ENCODE results near the gene SLC9A3.

SLC9A3 gene

DNA sequence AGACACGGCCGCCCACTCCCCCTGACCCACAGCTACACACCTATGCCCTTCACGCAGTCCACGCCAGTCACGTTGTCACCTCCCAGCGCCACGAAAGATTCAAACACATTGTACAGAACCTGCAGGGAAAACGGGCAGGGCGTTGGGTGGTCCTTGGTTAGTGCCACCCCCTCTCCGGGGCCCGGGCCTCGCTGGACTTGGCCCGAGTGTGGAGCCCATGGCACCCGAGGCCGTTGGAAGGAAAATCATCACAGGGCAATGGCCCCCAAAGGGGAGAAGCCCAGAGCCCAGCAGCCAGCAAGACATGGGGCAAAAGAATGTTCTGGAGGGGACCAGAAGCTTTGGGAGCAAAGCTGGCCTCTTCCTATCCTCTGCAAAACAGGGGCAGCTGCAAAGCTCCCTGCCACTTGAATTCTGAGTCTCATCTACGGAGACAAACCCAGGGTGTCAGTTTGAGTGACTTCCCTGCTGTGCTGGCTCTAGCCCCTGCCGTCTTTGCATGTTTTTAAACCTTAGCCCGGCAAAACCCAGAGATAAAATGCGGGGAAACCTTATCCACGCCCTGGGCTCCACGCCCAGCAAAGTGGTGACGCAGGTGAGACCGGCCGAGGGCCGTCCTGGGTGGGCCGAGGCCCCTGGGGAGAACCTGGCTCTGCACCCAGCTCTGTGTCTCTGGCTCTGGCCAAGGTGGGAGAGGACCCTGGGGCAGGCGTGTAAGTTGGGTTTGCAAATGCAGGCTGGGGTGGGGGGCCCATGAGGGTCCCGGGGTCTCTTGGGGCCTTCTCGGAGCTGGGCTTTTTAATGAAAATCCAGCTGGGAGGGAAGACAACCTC, 38.9 kb downstream of the SLC9A3 start:
- Mint-ChIP-seq H3K4me3 (no peak overlapping the region), H3K9me3 (peaks cover 0 to 3% of the 10 kb centered on the region in 2 donors), H3K4me1 (peaks cover 7 to 19% of the 10 kb centered on the region in 2 donors), H3K27ac (no peak overlapping the region), H3K36me3 (peaks cover 4 to 8% of the 10 kb centered on the region in 2 donors), H3K27me3 (peaks cover 30 to 80% of the 10 kb centered on the region in 2 donors)
- DNase-seq (no peak), ATAC-seq (replicated peaks) (peak in 1 of 2 donors; percentile 14)

DNA sequence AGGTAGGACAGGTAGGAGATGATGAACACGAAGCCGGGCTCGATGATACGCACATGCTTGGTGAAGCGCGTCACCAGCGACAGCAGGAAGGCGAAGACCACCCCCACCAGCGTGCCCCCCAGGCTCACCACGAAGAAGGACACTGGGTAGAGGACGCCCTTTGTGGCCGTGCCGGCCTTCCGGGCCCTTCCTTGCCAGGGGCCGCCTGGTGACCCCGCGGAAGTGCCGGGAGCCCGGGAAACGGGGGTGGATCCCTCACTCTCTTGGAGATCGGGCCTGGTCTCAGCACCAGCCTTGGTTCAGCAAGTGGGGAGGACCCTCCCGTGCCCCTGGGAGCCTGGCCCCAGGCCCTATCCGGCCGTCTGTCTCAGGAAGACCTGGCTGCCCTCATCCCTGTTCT, 39.7 kb downstream of the SLC9A3 start:
- no peak overlapping the region for H3K4me3 Mint-ChIP-seq
- ATAC-seq (replicated peaks), result no peak
- H3K27ac Mint-ChIP-seq, result no peak overlapping the region
- peaks cover 10 to 25% of the 10 kb centered on the region in 2 donors for H3K4me1 Mint-ChIP-seq
- H3K9me3 Mint-ChIP-seq, result peaks cover 0 to 3% of the 10 kb centered on the region in 2 donors
- DNase-seq, result no peak
- peaks cover 27 to 77% of the 10 kb centered on the region in 2 donors for H3K27me3 Mint-ChIP-seq
- H3K36me3 Mint-ChIP-seq, result peaks cover 12 to 15% of the 10 kb centered on the region in 2 donors

GRCh38 chr5:483434-484140, 40.7 kb downstream of the SLC9A3 start:
- DNase-seq (no peak), ATAC-seq (replicated peaks) (peak in 1 of 2 donors; percentile 18)
- Mint-ChIP-seq H3K36me3 (peaks cover 20 to 22% of the 10 kb centered on the region in 2 donors), H3K9me3 (peaks cover 0 to 3% of the 10 kb centered on the region in 2 donors), H3K4me1 (peaks cover 12 to 30% of the 10 kb centered on the region in 2 donors), H3K4me3 (no peak overlapping the region), H3K27ac (no peak overlapping the region), H3K27me3 (peaks cover 30 to 76% of the 10 kb centered on the region in 2 donors)

GRCh38 chr5:483011-483410, 41.2 kb downstream of the SLC9A3 start:
- Mint-ChIP-seq H3K36me3 (peaks cover 24% of the 10 kb centered on the region in 2 donors), H3K9me3 (peaks cover 0 to 3% of the 10 kb centered on the region in 2 donors), H3K4me1 (peaks cover 12 to 33% of the 10 kb centered on the region in 2 donors), H3K27ac (peak overlapping the region; percentile 31), H3K27me3 (peaks cover 29 to 76% of the 10 kb centered on the region in 2 donors), H3K4me3 (no peak overlapping the region)
- no peak for ATAC-seq (replicated peaks)
- no peak for DNase-seq

DNA sequence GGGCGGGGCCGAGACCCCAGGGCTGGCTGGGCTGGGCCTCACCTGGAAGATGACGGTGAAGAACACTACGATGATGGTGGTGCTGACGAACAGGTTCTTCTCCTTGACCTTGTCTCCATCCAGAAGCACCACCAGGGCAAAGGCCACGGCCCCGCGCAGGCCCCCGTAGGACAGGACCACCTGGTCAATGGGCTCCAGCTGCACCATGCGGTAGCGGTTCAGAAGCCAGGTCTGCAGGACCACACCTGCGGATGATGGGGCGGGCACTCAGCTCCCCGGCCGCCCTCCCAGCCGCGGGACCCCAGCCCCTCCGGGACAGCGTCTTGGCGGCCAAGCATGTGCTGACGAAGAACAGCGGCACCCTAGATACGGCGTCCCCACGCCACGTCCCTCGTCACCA, 41.7 kb downstream of the SLC9A3 start:
- Mint-ChIP-seq H3K27me3 (peaks cover 28 to 76% of the 10 kb centered on the region in 2 donors), H3K9me3 (peaks cover 0 to 3% of the 10 kb centered on the region in 2 donors), H3K27ac (peak overlapping the region; percentile 69), H3K4me1 (peaks cover 16 to 38% of the 10 kb centered on the region in 2 donors), H3K4me3 (peak overlapping the region; percentile 11 to 17), H3K36me3 (peaks cover 29% of the 10 kb centered on the region in 2 donors)
- DNase-seq, result no peak
- no peak for ATAC-seq (replicated peaks)

- Mint-ChIP-seq H3K27ac (peak overlapping the region; percentile 69), H3K4me1 (peaks cover 21 to 43% of the 10 kb centered on the region in 2 donors), H3K36me3 (peaks cover 34% of the 10 kb centered on the region in 2 donors), H3K9me3 (peaks cover 0 to 3% of the 10 kb centered on the region in 2 donors), H3K27me3 (peaks cover 32 to 80% of the 10 kb centered on the region in 2 donors), H3K4me3 (peak overlapping the region in 1 of 2 donors; percentile 11)
- DNase-seq (no peak), ATAC-seq (replicated peaks) (no peak)
Observed at GRCh38 chr5:482021-482420, 42.2 kb downstream of the SLC9A3 start.

GRCh38 chr5:481347-481746, 42.9 kb downstream of the SLC9A3 start:
- ATAC-seq (replicated peaks) (no peak), DNase-seq (no peak)
- peaks cover 33 to 84% of the 10 kb centered on the region in 2 donors for H3K27me3 Mint-ChIP-seq
- H3K4me3 Mint-ChIP-seq, result peak overlapping the region; percentile 29 to 38
- peaks cover 24 to 47% of the 10 kb centered on the region in 2 donors for H3K4me1 Mint-ChIP-seq
- H3K36me3 Mint-ChIP-seq, result peaks cover 39 to 41% of the 10 kb centered on the region in 2 donors
- peaks cover 0 to 1% of the 10 kb centered on the region in 2 donors for H3K9me3 Mint-ChIP-seq
- H3K27ac Mint-ChIP-seq, result peak overlapping the region; percentile 87

GRCh38 chr5:479566-480319, 44.5 kb downstream of the SLC9A3 start:
- Mint-ChIP-seq H3K4me1 (peaks cover 24 to 52% of the 10 kb centered on the region in 2 donors), H3K27me3 (peaks cover 29 to 84% of the 10 kb centered on the region in 2 donors), H3K4me3 (peak overlapping the region; percentile 25 to 56), H3K9me3 (no peaks in the 10 kb centered on the region), H3K36me3 (peaks cover 52 to 54% of the 10 kb centered on the region in 2 donors), H3K27ac (peak overlapping the region; percentile 86)
- no peak for DNase-seq
- ATAC-seq (replicated peaks), result peak in 1 of 2 donors; percentile 0

DNA sequence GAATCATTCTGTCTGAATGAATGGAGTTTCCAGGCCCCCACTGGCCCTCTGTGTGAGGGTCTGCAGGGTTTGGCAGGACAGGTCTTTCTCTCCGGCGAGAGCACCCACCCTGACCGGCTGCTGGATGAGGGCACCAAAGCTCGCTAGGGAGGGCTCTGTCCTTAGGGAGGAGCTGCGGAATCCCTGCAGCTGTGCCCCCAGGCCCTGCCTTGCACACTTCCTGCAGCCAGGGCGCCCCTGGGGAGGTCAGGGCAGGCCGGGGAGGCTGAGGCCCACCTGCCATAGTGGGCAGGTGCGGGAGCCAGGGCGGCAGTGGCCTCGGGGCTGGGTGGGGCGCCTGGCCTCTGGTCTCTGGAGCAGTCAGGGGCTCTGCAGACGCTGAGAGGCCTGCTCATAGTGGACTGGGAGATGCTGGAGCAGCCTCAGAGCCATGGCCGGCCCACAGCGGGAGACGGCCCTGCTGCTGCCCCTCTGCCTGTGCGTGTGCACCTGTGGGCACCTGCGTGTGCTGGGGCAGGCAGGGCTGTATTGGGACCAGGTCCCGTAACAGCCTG, 45.2 kb downstream of the SLC9A3 start:
- Mint-ChIP-seq H3K4me3 (peak overlapping the region; percentile 55 to 56), H3K36me3 (peaks cover 53 to 57% of the 10 kb centered on the region in 2 donors), H3K9me3 (no peaks in the 10 kb centered on the region), H3K27ac (peak overlapping the region; percentile 82), H3K27me3 (peaks cover 28 to 81% of the 10 kb centered on the region in 2 donors), H3K4me1 (peaks cover 24 to 56% of the 10 kb centered on the region in 2 donors)
- ATAC-seq (replicated peaks) (peak; percentile 3 to 12), DNase-seq (no peak)

DNA sequence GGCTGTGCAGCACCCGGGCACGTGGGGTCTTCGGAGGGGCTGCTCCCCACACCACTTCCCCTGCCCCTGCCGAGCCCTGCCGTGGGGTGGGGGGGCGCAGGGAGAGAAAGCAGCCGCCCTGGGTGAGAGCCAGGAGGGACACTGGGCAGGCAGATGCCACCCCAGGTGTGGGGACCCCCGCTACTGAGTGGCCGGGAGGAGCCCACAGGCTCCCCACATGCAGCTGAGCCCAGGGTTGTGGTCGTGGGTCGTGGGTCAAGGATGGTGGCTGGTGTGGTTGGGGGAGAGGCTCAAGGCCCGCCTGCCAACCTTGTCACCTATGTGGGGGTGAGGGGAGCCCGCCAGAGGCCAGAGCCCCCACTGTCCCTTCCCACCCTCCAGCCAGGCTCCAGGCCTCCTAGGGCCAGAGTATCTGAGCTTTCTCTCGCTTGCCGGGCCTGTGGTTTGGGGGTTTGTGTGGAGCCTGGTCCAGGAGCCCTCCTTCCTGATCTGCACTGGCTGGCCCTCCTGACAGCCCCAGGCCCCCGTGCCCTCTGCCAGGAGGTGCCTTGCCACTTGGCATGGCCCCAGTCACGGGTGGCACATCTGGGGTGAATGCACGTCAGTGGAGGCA, 45.8 kb downstream of the SLC9A3 start:
- no peak for DNase-seq
- Mint-ChIP-seq H3K27me3 (peaks cover 28 to 85% of the 10 kb centered on the region in 2 donors), H3K4me3 (peak overlapping the region; percentile 55 to 60), H3K27ac (peak overlapping the region; percentile 93), H3K4me1 (peaks cover 26 to 61% of the 10 kb centered on the region in 2 donors), H3K36me3 (peaks cover 57 to 61% of the 10 kb centered on the region in 2 donors), H3K9me3 (no peaks in the 10 kb centered on the region)
- peak in 1 of 2 donors; percentile 1 for ATAC-seq (replicated peaks)

GRCh38 chr5:477871-478270, 46.4 kb downstream of the SLC9A3 start:
- Mint-ChIP-seq H3K4me1 (peaks cover 26 to 61% of the 10 kb centered on the region in 2 donors), H3K27me3 (peaks cover 28 to 79% of the 10 kb centered on the region in 2 donors), H3K27ac (peak overlapping the region; percentile 93), H3K4me3 (peak overlapping the region; percentile 60 to 70), H3K36me3 (peaks cover 57 to 61% of the 10 kb centered on the region in 2 donors), H3K9me3 (no peaks in the 10 kb centered on the region)
- ATAC-seq (replicated peaks) (no peak), DNase-seq (no peak)

GRCh38 chr5:477247-477646, 47.0 kb downstream of the SLC9A3 start:
- no peak for ATAC-seq (replicated peaks)

GRCh38 chr5:476814-477175, 47.5 kb downstream of the SLC9A3 start:
- H3K4me3 Mint-ChIP-seq, result peak overlapping the region; percentile 70 to 87
- peak overlapping the region; percentile 93 for H3K27ac Mint-ChIP-seq
- DNase-seq, result no peak
- no peak for ATAC-seq (replicated peaks)
- H3K36me3 Mint-ChIP-seq, result peaks cover 61 to 65% of the 10 kb centered on the region in 2 donors
- no peaks in the 10 kb centered on the region for H3K9me3 Mint-ChIP-seq
- H3K4me1 Mint-ChIP-seq, result peaks cover 30 to 64% of the 10 kb centered on the region in 2 donors
- peaks cover 28 to 69% of the 10 kb centered on the region in 2 donors for H3K27me3 Mint-ChIP-seq

More at GRCh38 chr5:477247-477646, 47.0 kb downstream of the SLC9A3 start:
- Mint-ChIP-seq H3K4me3 (peak overlapping the region; percentile 70 to 87), H3K9me3 (no peaks in the 10 kb centered on the region), H3K27ac (peak overlapping the region; percentile 93), H3K36me3 (peaks cover 57 to 61% of the 10 kb centered on the region in 2 donors), H3K4me1 (peaks cover 26 to 61% of the 10 kb centered on the region in 2 donors), H3K27me3 (peaks cover 28 to 73% of the 10 kb centered on the region in 2 donors)
- no peak for DNase-seq
